ENCODE results near the gene KANSL3. TPM values are rescaled to one million over a fixed set of nuclear protein-coding genes. Genes with fewer than 3 reads are reported as not detected.
"Not testable (repeated sequence)": the region's sequence is repeated elsewhere in the genome, so short reads cannot be mapped to it uniquely, and the experiment has no call there.

Gene KANSL3
- total RNA-seq, 1 donor from 2014 or later, result 45.5 TPM

GRCh38 chr2:96665083-96665569 is 27.0 kb upstream of the KANSL3 start:
- Mint-ChIP-seq H3K4me1 (no peaks in the 10 kb centered on the region), H3K36me3 (ENCODE audit: low read depth) (no peaks in the 10 kb centered on the region), H3K27ac (no peak overlapping the region), H3K27me3 (peaks cover 4% of the 10 kb centered on the region), H3K9me3 (no peaks in the 10 kb centered on the region), H3K4me3 (no peak overlapping the region)
- DNase-seq, result no peak
- intact Hi-C loops (cut with micrococcal nuclease), result no loop called here

- intact Hi-C loops (cut with micrococcal nuclease), result no loop called here
- Mint-ChIP-seq H3K27me3 (peaks cover 4% of the 10 kb centered on the region), H3K9me3 (no peaks in the 10 kb centered on the region), H3K4me1 (no peaks in the 10 kb centered on the region), H3K27ac (no peak overlapping the region), H3K4me3 (no peak overlapping the region), H3K36me3 (ENCODE audit: low read depth) (no peaks in the 10 kb centered on the region)
- no peak for DNase-seq
These were observed 26.3 kb upstream of the KANSL3 start for GRCh38 chr2:96664366-96664925.

GRCh38 chr2:96663829-96664228 is 25.7 kb upstream of the KANSL3 start:
- intact Hi-C loops (cut with micrococcal nuclease), result no loop called here
- Mint-ChIP-seq H3K36me3 (ENCODE audit: low read depth) (no peaks in the 10 kb centered on the region), H3K27me3 (peaks cover 4% of the 10 kb centered on the region), H3K9me3 (no peaks in the 10 kb centered on the region), H3K4me1 (no peaks in the 10 kb centered on the region), H3K27ac (no peak overlapping the region), H3K4me3 (no peak overlapping the region)
- no peak for DNase-seq

GRCh38 chr2:96663177-96663576 is 25.1 kb upstream of the KANSL3 start:
- Mint-ChIP-seq H3K27me3 (peaks cover 4% of the 10 kb centered on the region), H3K9me3 (no peaks in the 10 kb centered on the region), H3K36me3 (ENCODE audit: low read depth) (no peaks in the 10 kb centered on the region), H3K27ac (no peak overlapping the region), H3K4me3 (no peak overlapping the region), H3K4me1 (no peaks in the 10 kb centered on the region)
- intact Hi-C loops (cut with micrococcal nuclease), result no loop called here
- no peak for DNase-seq

GRCh38 chr2:96662360-96662759 is 24.2 kb upstream of the KANSL3 start:
- Mint-ChIP-seq H3K9me3 (no peaks in the 10 kb centered on the region), H3K4me3 (no peak overlapping the region), H3K36me3 (ENCODE audit: low read depth) (no peaks in the 10 kb centered on the region), H3K27ac (no peak overlapping the region), H3K4me1 (no peaks in the 10 kb centered on the region), H3K27me3 (peaks cover 4% of the 10 kb centered on the region)
- DNase-seq, result no peak
- intact Hi-C loops (cut with micrococcal nuclease), result no loop called here

GRCh38 chr2:96661324-96661723 is 23.2 kb upstream of the KANSL3 start:
- H3K4me3 Mint-ChIP-seq, result no peak overlapping the region
- no peak for DNase-seq
- intact Hi-C loops (cut with micrococcal nuclease), result no loop called here
- H3K4me1 Mint-ChIP-seq, result no peaks in the 10 kb centered on the region
- peaks cover 4% of the 10 kb centered on the region for H3K27me3 Mint-ChIP-seq
- H3K27ac Mint-ChIP-seq, result no peak overlapping the region
- H3K9me3 Mint-ChIP-seq, result no peaks in the 10 kb centered on the region
- H3K36me3 Mint-ChIP-seq (ENCODE audit: low read depth), result no peaks in the 10 kb centered on the region

- no peaks in the 10 kb centered on the region for H3K4me1 Mint-ChIP-seq
- H3K27me3 Mint-ChIP-seq, result peaks cover 6% of the 10 kb centered on the region
- no peaks in the 10 kb centered on the region for H3K36me3 Mint-ChIP-seq (ENCODE audit: low read depth)
- no peak overlapping the region for H3K4me3 Mint-ChIP-seq
- H3K9me3 Mint-ChIP-seq, result no peaks in the 10 kb centered on the region
- DNase-seq, result no peak
- no peak overlapping the region for H3K27ac Mint-ChIP-seq
- intact Hi-C loops (cut with micrococcal nuclease), result no loop called here
These were observed 18.4 kb upstream of the KANSL3 start for GRCh38 chr2:96656540-96656939.

- no peaks in the 10 kb centered on the region for H3K36me3 Mint-ChIP-seq (ENCODE audit: low read depth)
- no peaks in the 10 kb centered on the region for H3K4me1 Mint-ChIP-seq
- intact Hi-C loops (cut with micrococcal nuclease), result no loop called here
- no peak for DNase-seq
- H3K9me3 Mint-ChIP-seq, result no peaks in the 10 kb centered on the region
- no peak overlapping the region for H3K27ac Mint-ChIP-seq
- no peak overlapping the region for H3K4me3 Mint-ChIP-seq
- H3K27me3 Mint-ChIP-seq, result peaks cover 6% of the 10 kb centered on the region
These were observed 17.4 kb upstream of the KANSL3 start for GRCh38 chr2:96655526-96655925.

- H3K27me3 Mint-ChIP-seq; H3K27ac Mint-ChIP-seq; H3K9me3 Mint-ChIP-seq; DNase-seq; H3K4me3 Mint-ChIP-seq; H3K4me1 Mint-ChIP-seq; H3K36me3 Mint-ChIP-seq (ENCODE audit: low read depth); intact Hi-C loops (cut with micrococcal nuclease): not testable (repeated sequence)
These were observed 16.7 kb upstream of the KANSL3 start for GRCh38 chr2:96654791-96655190.

- H3K4me1 Mint-ChIP-seq, result no peaks in the 10 kb centered on the region
- H3K27ac Mint-ChIP-seq, result no peak overlapping the region
- no peaks in the 10 kb centered on the region for H3K36me3 Mint-ChIP-seq (ENCODE audit: low read depth)
- peaks cover 6% of the 10 kb centered on the region for H3K9me3 Mint-ChIP-seq
- peaks cover 6% of the 10 kb centered on the region for H3K27me3 Mint-ChIP-seq
- H3K4me3 Mint-ChIP-seq, result no peak overlapping the region
- intact Hi-C loops (cut with micrococcal nuclease), result no loop called here
- no peak for DNase-seq
These were observed 13.7 kb upstream of the KANSL3 start for GRCh38 chr2:96651793-96652192.

- intact Hi-C loops (cut with micrococcal nuclease), result no loop called here
- H3K27me3 Mint-ChIP-seq, result peaks cover 1% of the 10 kb centered on the region
- H3K4me3 Mint-ChIP-seq, result no peak overlapping the region
These were observed 11.2 kb upstream of the KANSL3 start for GRCh38 chr2:96649342-96649741.

GRCh38 chr2:96648306-96648930 is 10.3 kb upstream of the KANSL3 start:
- H3K9me3 Mint-ChIP-seq, result peaks cover 6% of the 10 kb centered on the region
- H3K36me3 Mint-ChIP-seq (ENCODE audit: low read depth), result no peaks in the 10 kb centered on the region
- H3K4me3 Mint-ChIP-seq, result no peak overlapping the region
- H3K4me1 Mint-ChIP-seq, result no peaks in the 10 kb centered on the region
- H3K27me3 Mint-ChIP-seq, result peaks cover 1% of the 10 kb centered on the region
- intact Hi-C loops (cut with micrococcal nuclease), result no loop called here
- no peak overlapping the region for H3K27ac Mint-ChIP-seq
- no peak for DNase-seq

More at GRCh38 chr2:96649342-96649741, 11.2 kb upstream of the KANSL3 start:
- Mint-ChIP-seq H3K36me3 (ENCODE audit: low read depth) (no peaks in the 10 kb centered on the region), H3K4me1 (no peaks in the 10 kb centered on the region), H3K9me3 (peaks cover 6% of the 10 kb centered on the region), H3K27ac (no peak overlapping the region)
- DNase-seq, result no peak

- Mint-ChIP-seq H3K4me1 (no peaks in the 10 kb centered on the region), H3K27ac (no peak overlapping the region), H3K36me3 (ENCODE audit: low read depth) (no peaks in the 10 kb centered on the region), H3K27me3 (peaks cover 1% of the 10 kb centered on the region), H3K4me3 (no peak overlapping the region), H3K9me3 (peaks cover 6% of the 10 kb centered on the region)
- intact Hi-C loops (cut with micrococcal nuclease), result no loop called here
- no peak for DNase-seq
These were observed 9.6 kb upstream of the KANSL3 start for GRCh38 chr2:96647681-96648080.

- Mint-ChIP-seq H3K4me3 (no peak within 1 kb of the TSS), H3K9me3 (no peaks in the 10 kb centered on the region), H3K4me1 (peaks cover 3% of the 10 kb centered on the region), H3K36me3 (ENCODE audit: low read depth) (no peaks in the 10 kb centered on the region), H3K27ac (no peak within 1 kb of the TSS), H3K27me3 (peaks cover 3% of the 10 kb centered on the region)
- DNase-seq, result no peak
- intact Hi-C loops (cut with micrococcal nuclease), result no loop called here
These were observed 4.7 kb upstream of the KANSL3 start, which contains the start of gene FER1L5 for GRCh38 chr2:96642564-96643360. Gene FER1L5 (plus strand): TSS chr2:96642764. CDS start chr2:96642837, 73 bp downstream.

Data from activated CD4-positive, alpha-beta T cell treated with anti-CD3 and anti-CD28 coated beads, Interleukin-2, amount 10 ng/mL, durations not matched to agents 24 days and 14 days (primary cell).